ENCODE data around the gene ARHGAP1. TPM values are rescaled to one million over a fixed set of nuclear protein-coding genes. Genes with fewer than 3 reads are reported as not detected.

Gene ARHGAP1
- total and polyA plus RNA-seq, 2 of the 4 experiments (the other 2 are of a cell fraction): 46.6 to 78.8 TPM

DNA sequence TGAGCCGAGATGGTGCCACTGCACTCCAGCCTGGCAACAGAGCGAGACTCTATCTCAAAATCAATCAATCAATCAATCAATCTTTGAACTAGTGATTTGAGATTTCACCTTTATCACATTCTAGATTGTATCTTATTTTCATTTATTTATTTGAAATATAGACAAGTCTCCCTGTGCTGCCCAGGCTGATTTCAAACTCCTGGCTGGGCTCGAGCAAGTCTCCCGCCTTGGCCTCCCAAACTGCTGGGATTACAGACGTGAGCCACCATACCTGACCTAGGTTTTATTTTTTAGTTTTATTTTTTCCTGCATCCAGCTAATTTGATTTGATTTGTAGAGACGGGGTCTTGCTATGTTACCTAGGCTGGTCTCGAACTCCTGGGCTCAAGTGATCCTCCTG is 35.7 kb upstream of the ARHGAP1 start:
- H3K23ac ChIP-seq (ENCODE audit: low read depth, low read length): no peak overlapping the region
- no peak overlapping the region for H4K8ac ChIP-seq (ENCODE audit: low read depth in 2 of 2, low read length in 2 of 2)
- H4K91ac ChIP-seq (ENCODE audit: insufficient read depth, low read depth, low read length): no peak overlapping the region
- H3K27me3 ChIP-seq (ENCODE audit: control insufficient read depth, insufficient read depth, low read length): no peaks in the 10 kb centered on the region
- H2AK5ac ChIP-seq (ENCODE audit: low read depth, low read length): no peak overlapping the region
- no peaks in the 10 kb centered on the region for H3K9me1 ChIP-seq (ENCODE audit: insufficient read depth, low read length)
- POLR2A ChIA-PET (ENCODE audit: unreplicated experiment): no interaction called here
- CTCF ChIA-PET: no interaction called here
- no peak for ATAC-seq (ENCODE audit: low read depth)
- intact Hi-C loops (cut with micrococcal nuclease): no loop called here
- H3K4me1 ChIP-seq (ENCODE audit: control insufficient read depth, insufficient read depth, low read length): no peaks in the 10 kb centered on the region
- H3K4me2 ChIP-seq (ENCODE audit: low read depth, low read length): no peak overlapping the region
- DNase-seq: no peak
- H3K9ac ChIP-seq (ENCODE audit: low read depth, low read length): no peak overlapping the region
- no peak overlapping the region for H3K27ac ChIP-seq (ENCODE audit: insufficient read depth, low read length)
- H3K4me3 ChIP-seq (ENCODE audit: insufficient read depth, low read depth, low read length): no peak overlapping the region
- no peak overlapping the region for H2AK9ac ChIP-seq (replicated peaks; ENCODE audit: low read depth, low read length, poor library complexity)
- H3K79me1 ChIP-seq (ENCODE audit: low read depth in 1 of 2, low read length in 2 of 2): no peaks in the 10 kb centered on the region
- H3K56ac ChIP-seq (ENCODE audit: extremely low read depth, insufficient read depth, low read length): no peak overlapping the region
- no peaks in the 10 kb centered on the region for H4K20me1 ChIP-seq (ENCODE audit: insufficient read depth, low read length)
- no TSS peak for BruUV-seq (replicated peaks)
- H2BK15ac ChIP-seq (ENCODE audit: low read depth, low read length): no peak overlapping the region
- 80% methylated on average over 1 of the region's 7 CpGs; no CpG with 5 or more reads in 1 of the 2 experiments for WGBS, 2 experiments (ENCODE audit: extremely low coverage in 2 of 2, insufficient read length in 1 of 2)
- no peak overlapping the region for H2BK120ac ChIP-seq (ENCODE audit: low read depth, low read length)
- H2BK20ac ChIP-seq (ENCODE audit: low read depth, low read length): no peak overlapping the region
- H2BK5ac ChIP-seq (ENCODE audit: low read depth, low read length, poor library complexity, severe bottlenecking): no peak overlapping the region
- H3K14ac ChIP-seq (replicated peaks; ENCODE audit: low read depth, low read length): no peak overlapping the region
- H3K18ac ChIP-seq (ENCODE audit: low read depth, low read length): no peak overlapping the region
- no peak overlapping the region for H3K4ac ChIP-seq (ENCODE audit: low read depth, low read length)
- no peak overlapping the region for H4K5ac ChIP-seq (ENCODE audit: low read depth, low read length)
- H2AFZ ChIP-seq (replicated peaks; ENCODE audit: low read length, poor library complexity): no peak overlapping the region
- H3K36me3 ChIP-seq (ENCODE audit: control insufficient read depth, insufficient read depth, low read length): peaks cover 3% of the 10 kb centered on the region
- TF ChIP-seq POLR2A (IDR thresholded peaks at IDR 0.05; ENCODE audit: low read depth, low read length) (no peak), NFE2L2 (IDR thresholded peaks at IDR 0.05; ENCODE audit: low read depth, low read length) (no peak), RAD21 (IDR thresholded peaks at IDR 0.05; ENCODE audit: low read length) (no peak), RFX5 (IDR thresholded peaks at IDR 0.05; ENCODE audit: low read depth, low read length) (no peak), CHD1 (IDR thresholded peaks at IDR 0.05; ENCODE audit: low read depth, low read length) (no peak), BHLHE40 (IDR thresholded peaks at IDR 0.05; ENCODE audit: low read depth, low read length) (no peak), MAFK (IDR thresholded peaks at IDR 0.05; ENCODE audit: low read depth, low read length) (no peak), CEBPB (IDR thresholded peaks at IDR 0.05; ENCODE audit: low read depth, low read length) (no peak), SMC3 (IDR thresholded peaks at IDR 0.05; ENCODE audit: low read depth, low read length) (no peak), MXI1 (IDR thresholded peaks at IDR 0.05; ENCODE audit: borderline replicate concordance, low read depth, low read length) (no peak), MAZ (IDR thresholded peaks at IDR 0.05; ENCODE audit: borderline replicate concordance, low read depth, low read length) (no peak), FOS (IDR thresholded peaks at IDR 0.05; ENCODE audit: low read depth, low read length) (no peak), RCOR1 (IDR thresholded peaks at IDR 0.05; ENCODE audit: insufficient replicate concordance, low read length) (no peak)
- TF ChIP-seq, protein P1, sequence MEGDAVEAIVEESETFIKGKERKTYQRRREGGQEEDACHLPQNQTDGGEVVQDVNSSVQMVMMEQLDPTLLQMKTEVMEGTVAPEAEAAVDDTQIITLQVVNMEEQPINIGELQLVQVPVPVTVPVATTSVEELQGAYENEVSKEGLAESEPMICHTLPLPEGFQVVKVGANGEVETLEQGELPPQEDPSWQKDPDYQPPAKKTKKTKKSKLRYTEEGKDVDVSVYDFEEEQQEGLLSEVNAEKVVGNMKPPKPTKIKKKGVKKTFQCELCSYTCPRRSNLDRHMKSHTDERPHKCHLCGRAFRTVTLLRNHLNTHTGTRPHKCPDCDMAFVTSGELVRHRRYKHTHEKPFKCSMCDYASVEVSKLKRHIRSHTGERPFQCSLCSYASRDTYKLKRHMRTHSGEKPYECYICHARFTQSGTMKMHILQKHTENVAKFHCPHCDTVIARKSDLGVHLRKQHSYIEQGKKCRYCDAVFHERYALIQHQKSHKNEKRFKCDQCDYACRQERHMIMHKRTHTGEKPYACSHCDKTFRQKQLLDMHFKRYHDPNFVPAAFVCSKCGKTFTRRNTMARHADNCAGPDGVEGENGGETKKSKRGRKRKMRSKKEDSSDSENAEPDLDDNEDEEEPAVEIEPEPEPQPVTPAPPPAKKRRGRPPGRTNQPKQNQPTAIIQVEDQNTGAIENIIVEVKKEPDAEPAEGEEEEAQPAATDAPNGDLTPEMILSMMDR (conservative IDR thresholded peaks at IDR 0.05; ENCODE audit: low read depth, low read length): no peak
- TF ChIP-seq, protein P2, sequence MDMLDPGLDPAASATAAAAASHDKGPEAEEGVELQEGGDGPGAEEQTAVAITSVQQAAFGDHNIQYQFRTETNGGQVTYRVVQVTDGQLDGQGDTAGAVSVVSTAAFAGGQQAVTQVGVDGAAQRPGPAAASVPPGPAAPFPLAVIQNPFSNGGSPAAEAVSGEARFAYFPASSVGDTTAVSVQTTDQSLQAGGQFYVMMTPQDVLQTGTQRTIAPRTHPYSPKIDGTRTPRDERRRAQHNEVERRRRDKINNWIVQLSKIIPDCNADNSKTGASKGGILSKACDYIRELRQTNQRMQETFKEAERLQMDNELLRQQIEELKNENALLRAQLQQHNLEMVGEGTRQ (IDR thresholded peaks at IDR 0.05; ENCODE audit: low read depth, low read length): no peak
- TF ChIP-seq, protein P3, sequence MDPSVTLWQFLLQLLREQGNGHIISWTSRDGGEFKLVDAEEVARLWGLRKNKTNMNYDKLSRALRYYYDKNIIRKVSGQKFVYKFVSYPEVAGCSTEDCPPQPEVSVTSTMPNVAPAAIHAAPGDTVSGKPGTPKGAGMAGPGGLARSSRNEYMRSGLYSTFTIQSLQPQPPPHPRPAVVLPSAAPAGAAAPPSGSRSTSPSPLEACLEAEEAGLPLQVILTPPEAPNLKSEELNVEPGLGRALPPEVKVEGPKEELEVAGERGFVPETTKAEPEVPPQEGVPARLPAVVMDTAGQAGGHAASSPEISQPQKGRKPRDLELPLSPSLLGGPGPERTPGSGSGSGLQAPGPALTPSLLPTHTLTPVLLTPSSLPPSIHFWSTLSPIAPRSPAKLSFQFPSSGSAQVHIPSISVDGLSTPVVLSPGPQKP (IDR thresholded peaks at IDR 0.05; ENCODE audit: borderline replicate concordance, low read depth, low read length): no peak
- H3K9me3 ChIP-seq (ENCODE audit: control insufficient read depth, insufficient read depth, low read length): no peaks in the 10 kb centered on the region
- in situ Hi-C loops (cut with MboI; ENCODE audit: low sequenced_read_pairs): no loop called here
- dilution Hi-C loops (cut with HindIII; ENCODE audit: low sequenced_read_pairs, unreplicated experiment): no loop called here
